H9 (cell line): ENCODE measurements around the gene MCF2L2. TPM values are rescaled to one million over a fixed set of nuclear protein-coding genes. Genes with fewer than 3 reads are reported as not detected.

Experiments
- DNase-seq: peaks from one replicate; pipeline ENCODE4 v3.0.0-alpha.2; 2017
- H2AFZ ChIP-seq: one replicate; pipeline ENCODE4 v1.6.1; 2013; ENCODE audit warnings: mild to moderate bottlenecking, low read length, control low read depth, moderate library complexity
- H2AK5ac ChIP-seq: 2 replicates; pipeline ENCODE4 v1.6.1; 2013; ENCODE audit warnings: low read length, control low read depth, mixed read lengths; ENCODE audit not compliant: insufficient read length
- H2BK120ac ChIP-seq: one replicate; pipeline ENCODE4 v1.6.1; 2013; ENCODE audit warnings: low read depth, mild to moderate bottlenecking, low read length, control low read depth, inconsistent platforms; ENCODE audit not compliant: poor library complexity, severe bottlenecking
- H2BK12ac ChIP-seq: 2 replicates; pipeline ENCODE4 v1.6.1; 2013; ENCODE audit warnings: low read length, control low read depth, mixed read lengths, low read depth; ENCODE audit not compliant: insufficient read length
- H2BK15ac ChIP-seq: 2 replicates; pipeline ENCODE4 v1.6.1; 2013; ENCODE audit warnings: low read depth, low read length, control low read depth
- H2BK20ac ChIP-seq: one replicate; pipeline ENCODE4 v1.6.1; 2013; ENCODE audit warnings: low read depth, mild to moderate bottlenecking, low read length, control low read depth, inconsistent platforms; ENCODE audit not compliant: poor library complexity, severe bottlenecking
- H2BK5ac ChIP-seq: 2 replicates; pipeline ENCODE4 v1.6.1; 2013; ENCODE audit warnings: low read length, control low read depth, mixed read lengths; ENCODE audit not compliant: insufficient read length
- H3K14ac ChIP-seq: 2 replicates; pipeline ENCODE4 v1.6.1; 2013; ENCODE audit warnings: low read length, control low read depth; ENCODE audit not compliant: insufficient read depth
- H3K18ac ChIP-seq: 2 replicates; pipeline ENCODE4 v1.6.1; 2013; ENCODE audit warnings: low read depth, mild to moderate bottlenecking, mixed read lengths, low read length, control low read depth; ENCODE audit not compliant: insufficient read length
- H3K23ac ChIP-seq: 2 replicates; pipeline ENCODE4 v1.6.1; 2013; ENCODE audit warnings: low read length, control low read depth, mixed read lengths, low read depth; ENCODE audit not compliant: insufficient read length
- H3K23me2 ChIP-seq: 2 replicates; pipeline ENCODE4 v1.6.1; 2013; ENCODE audit warnings: low read depth, mild to moderate bottlenecking, mixed read lengths, low read length, control low read depth; ENCODE audit not compliant: insufficient read length, poor library complexity, severe bottlenecking
- H3K27ac ChIP-seq: 2 replicates; pipeline ENCODE4 v1.5.1; 2013; ENCODE audit warnings: low read length, control low read depth, mixed read lengths, low read depth; ENCODE audit not compliant: insufficient read length
- H3K27me3 ChIP-seq: 2 replicates; pipeline ENCODE4 v1.6.1; 2013; ENCODE audit warnings: low read length, control low read depth, inconsistent platforms; ENCODE audit not compliant: insufficient read depth
- H3K4ac ChIP-seq: 2 replicates; pipeline ENCODE4 v1.6.1; 2013; ENCODE audit warnings: low read depth, mild to moderate bottlenecking, control low read depth, inconsistent platforms, low read length, moderate library complexity
- H3K4me1 ChIP-seq: 2 replicates; pipeline ENCODE4 v1.6.1; 2013; ENCODE audit warnings: low read length, control low read depth, inconsistent platforms; ENCODE audit not compliant: insufficient read depth
- H3K4me2 ChIP-seq: 2 replicates; pipeline ENCODE4 v1.6.1; 2013; ENCODE audit warnings: low read length, control low read depth, mixed read lengths; ENCODE audit not compliant: insufficient read length, insufficient read depth
- H3K56ac ChIP-seq: 2 replicates; pipeline ENCODE4 v1.6.1; 2013; ENCODE audit warnings: low read depth, mild to moderate bottlenecking, mixed read lengths, low read length, control low read depth; ENCODE audit not compliant: insufficient read length
- H3K79me1 ChIP-seq: 2 replicates; pipeline ENCODE4 v1.6.1; 2013; ENCODE audit warnings: low read depth, mild to moderate bottlenecking, moderate library complexity, low read length, control low read depth, inconsistent platforms; ENCODE audit not compliant: insufficient read depth, poor library complexity, severe bottlenecking
- H3K79me2 ChIP-seq: 2 replicates; pipeline ENCODE4 v1.6.1; 2013; ENCODE audit warnings: low read length, control low read depth, inconsistent platforms; ENCODE audit not compliant: insufficient read depth
- H3K9ac ChIP-seq: 2 replicates; pipeline ENCODE4 v1.6.1; 2013; ENCODE audit warnings: low read length, control low read depth, mixed read lengths; ENCODE audit not compliant: insufficient read length; ENCODE audit errors: extremely low read depth
- H3K9me3 ChIP-seq: one replicate; pipeline ENCODE4 v1.6.1; 2013; ENCODE audit warnings: low read depth, low read length, inconsistent platforms; ENCODE audit not compliant: control insufficient read depth
- H3T11ph ChIP-seq: one replicate; pipeline ENCODE4 v1.6.1; 2013; ENCODE audit warnings: mild to moderate bottlenecking, low read length, control low read depth, inconsistent platforms
- H4K20me1 ChIP-seq: one replicate; pipeline ENCODE4 v1.6.1; 2013; ENCODE audit not compliant: control insufficient read depth, insufficient read length, insufficient read depth
- H4K5ac ChIP-seq: 2 replicates; pipeline ENCODE4 v1.6.1; 2013; ENCODE audit warnings: low read depth, mild to moderate bottlenecking, mixed read lengths, low read length, control low read depth; ENCODE audit not compliant: insufficient read length
- H4K8ac ChIP-seq: replicated peaks from 2 replicates; pipeline ENCODE4 v1.6.1; 2013; ENCODE audit warnings: low read length, control low read depth, mixed read lengths, low read depth; ENCODE audit not compliant: insufficient read length
- H4K91ac ChIP-seq: 2 replicates; pipeline ENCODE4 v1.6.1; 2013; ENCODE audit warnings: low read depth, mild to moderate bottlenecking, moderate library complexity, mixed read lengths, low read length, control low read depth; ENCODE audit not compliant: insufficient read length
- H3K27ac Mint-ChIP-seq, 3 experiments: 2 replicates in 2 of 3; 3 replicates in 1 of 3; pipeline ENCODE4 v1.8.0; 2020 to 2021; ENCODE audit warnings: mixed read lengths in 3 of 3, mild to moderate bottlenecking in 1 of 3, moderate library complexity in 1 of 3
- H3K27me3 Mint-ChIP-seq: 2 replicates; pipeline ENCODE4 v1.8.0; 2021; ENCODE audit warnings: low read depth, mild to moderate bottlenecking, moderate library complexity, mixed read lengths
- H3K36me3 Mint-ChIP-seq, 3 experiments: 2 replicates in 2 of 3; 3 replicates in 1 of 3; pipeline ENCODE4 v1.8.0; 2020 to 2021; ENCODE audit warnings: low read depth in 3 of 3, mixed read lengths in 3 of 3; ENCODE audit not compliant: insufficient read depth in 1 of 3
- H3K4me1 Mint-ChIP-seq, 2 experiments: 2 replicates each; pipeline ENCODE4 v1.8.0; 2020; ENCODE audit warnings: mixed read lengths in 2 of 2
- H3K4me3 Mint-ChIP-seq, 2 experiments: 2 replicates in 1 of 2; 3 replicates in 1 of 2; pipeline ENCODE4 v1.8.0; 2020 to 2021; ENCODE audit warnings: mild to moderate bottlenecking in 2 of 2, mixed read lengths in 2 of 2, moderate library complexity in 1 of 2
- H3K9me3 Mint-ChIP-seq, 2 experiments: 2 replicates in 1 of 2; 3 replicates in 1 of 2; pipeline ENCODE4 v1.8.0; 2020; ENCODE audit warnings: mild to moderate bottlenecking in 2 of 2, mixed read lengths in 2 of 2, moderate library complexity in 1 of 2
- WGBS: extraction: QIAGEN DNeasy Blood & Tissue Kit; methylation state at CpG from one replicate; pipeline ENCODE4 v1.1.7; 2013; ENCODE audit warnings: missing lambda C conversion rate, low lambda C conversion rate, mixed read lengths; ENCODE audit not compliant: insufficient read length; ENCODE audit errors: extremely low coverage; 5-methylcytosine and 5-hydroxymethylcytosine counted together
- total RNA-seq: library from RNA; stranded (reverse); gene quantifications from 2 replicates; pipeline ENCODE4 v1.2.1, GENCODE V29; 2021
- TF ChIP-seq, protein P1 (sequence below): fragments of 200-600 bp; sonication (generic); conservative IDR thresholded peaks from 3 replicates; pipeline ENCODE4 v1.8.0; 2021; ENCODE audit warnings: antibody characterized with exemption, mild to moderate bottlenecking

MCF2L2 gene
- total RNA-seq, 1 experiment from 2014 or later = 6.4 TPM

DNA sequence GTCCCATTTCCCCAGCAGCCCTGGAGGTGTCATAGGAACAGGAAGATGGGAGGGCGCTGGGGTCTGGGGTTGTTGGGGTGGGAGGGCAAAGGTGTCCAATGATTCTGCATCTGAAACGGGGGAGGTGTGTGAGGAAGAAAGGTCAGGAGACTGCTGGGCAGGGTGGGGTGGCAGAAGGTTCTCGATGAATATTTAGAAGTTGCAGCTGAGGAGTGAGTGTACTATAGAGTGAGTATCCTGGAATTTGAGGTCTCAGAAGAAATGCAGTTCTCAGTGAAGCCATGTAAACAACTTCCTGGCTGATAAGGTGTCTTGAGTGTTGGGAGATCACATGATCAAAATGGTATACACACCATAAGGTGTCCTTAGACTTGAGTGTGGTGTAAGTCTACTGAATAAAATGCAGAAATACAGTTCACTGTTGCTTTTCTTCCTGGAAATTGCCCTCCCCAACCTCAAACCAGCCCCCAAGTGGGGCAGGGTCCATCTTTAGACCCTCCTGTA lies 165.5 kb downstream of the MCF2L2 start:
- Histone ChIP-seq H2BK120ac (no peak overlapping the region), H3T11ph (no peak overlapping the region), H3K27me3 (no peaks in the 10 kb centered on the region), H3K27ac (no peak overlapping the region), H4K20me1 (no peaks in the 10 kb centered on the region), H2BK5ac (no peak overlapping the region), H3K9me3 (no peaks in the 10 kb centered on the region), H3K56ac (no peak overlapping the region), H3K4me2 (no peak overlapping the region), H2AFZ (no peak overlapping the region), H3K79me2 (no peaks in the 10 kb centered on the region; the same call in 1 of the 2 replicates), H4K5ac (no peak overlapping the region), H3K23ac (no peak overlapping the region), H4K91ac (no peak overlapping the region), H2BK20ac (no peak overlapping the region), H2BK15ac (no peak overlapping the region), H3K18ac (no peak overlapping the region), H3K4ac (no peak overlapping the region), H3K14ac (no peak overlapping the region), H3K4me1 (peaks cover 16% of the 10 kb centered on the region; the same call in 1 of the 2 replicates), H4K8ac (no peak overlapping the region), H2AK5ac (peak overlapping the region; percentile 33), H3K9ac (no peak overlapping the region), H3K23me2 (no peaks in the 10 kb centered on the region), H2BK12ac (no peak overlapping the region), H3K79me1 (no peaks in the 10 kb centered on the region)
- no peak overlapping the region for H3K27ac Mint-ChIP-seq
- no peaks in the 10 kb centered on the region for H3K27me3 Mint-ChIP-seq
- DNase-seq = no peak
- H3K9me3 Mint-ChIP-seq = no peaks in the 10 kb centered on the region
- WGBS = no CpG with 5 or more reads among the region's 3 CpGs
- no peak overlapping the region for H3K4me3 Mint-ChIP-seq
- H3K4me1 Mint-ChIP-seq = peaks cover 10 to 16% of the 10 kb centered on the region in 2 experiments
- TF ChIP-seq, protein P1, sequence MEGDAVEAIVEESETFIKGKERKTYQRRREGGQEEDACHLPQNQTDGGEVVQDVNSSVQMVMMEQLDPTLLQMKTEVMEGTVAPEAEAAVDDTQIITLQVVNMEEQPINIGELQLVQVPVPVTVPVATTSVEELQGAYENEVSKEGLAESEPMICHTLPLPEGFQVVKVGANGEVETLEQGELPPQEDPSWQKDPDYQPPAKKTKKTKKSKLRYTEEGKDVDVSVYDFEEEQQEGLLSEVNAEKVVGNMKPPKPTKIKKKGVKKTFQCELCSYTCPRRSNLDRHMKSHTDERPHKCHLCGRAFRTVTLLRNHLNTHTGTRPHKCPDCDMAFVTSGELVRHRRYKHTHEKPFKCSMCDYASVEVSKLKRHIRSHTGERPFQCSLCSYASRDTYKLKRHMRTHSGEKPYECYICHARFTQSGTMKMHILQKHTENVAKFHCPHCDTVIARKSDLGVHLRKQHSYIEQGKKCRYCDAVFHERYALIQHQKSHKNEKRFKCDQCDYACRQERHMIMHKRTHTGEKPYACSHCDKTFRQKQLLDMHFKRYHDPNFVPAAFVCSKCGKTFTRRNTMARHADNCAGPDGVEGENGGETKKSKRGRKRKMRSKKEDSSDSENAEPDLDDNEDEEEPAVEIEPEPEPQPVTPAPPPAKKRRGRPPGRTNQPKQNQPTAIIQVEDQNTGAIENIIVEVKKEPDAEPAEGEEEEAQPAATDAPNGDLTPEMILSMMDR = no peak
- H3K36me3 Mint-ChIP-seq = peaks cover 0 to 10% (median 9%) of the 10 kb centered on the region in 3 experiments; a peak in 4 of 7 replicates
